ENCODE data around the gene PYGM.

The PYGM gene

GRCh38 chr11:64759722-64760719, at the start of gene PYGM:
Gene PYGM (minus strand): TSS chr11:64759974. CDS start chr11:64759898, 76 bp downstream.
- no peak for DNase-seq (ENCODE audit: low read depth in 2 of 2)

- no peak for DNase-seq (ENCODE audit: low read depth in 2 of 2)
Measured at GRCh38 chr11:64805481-64805880, 45.7 kb upstream of the PYGM start.

DNA sequence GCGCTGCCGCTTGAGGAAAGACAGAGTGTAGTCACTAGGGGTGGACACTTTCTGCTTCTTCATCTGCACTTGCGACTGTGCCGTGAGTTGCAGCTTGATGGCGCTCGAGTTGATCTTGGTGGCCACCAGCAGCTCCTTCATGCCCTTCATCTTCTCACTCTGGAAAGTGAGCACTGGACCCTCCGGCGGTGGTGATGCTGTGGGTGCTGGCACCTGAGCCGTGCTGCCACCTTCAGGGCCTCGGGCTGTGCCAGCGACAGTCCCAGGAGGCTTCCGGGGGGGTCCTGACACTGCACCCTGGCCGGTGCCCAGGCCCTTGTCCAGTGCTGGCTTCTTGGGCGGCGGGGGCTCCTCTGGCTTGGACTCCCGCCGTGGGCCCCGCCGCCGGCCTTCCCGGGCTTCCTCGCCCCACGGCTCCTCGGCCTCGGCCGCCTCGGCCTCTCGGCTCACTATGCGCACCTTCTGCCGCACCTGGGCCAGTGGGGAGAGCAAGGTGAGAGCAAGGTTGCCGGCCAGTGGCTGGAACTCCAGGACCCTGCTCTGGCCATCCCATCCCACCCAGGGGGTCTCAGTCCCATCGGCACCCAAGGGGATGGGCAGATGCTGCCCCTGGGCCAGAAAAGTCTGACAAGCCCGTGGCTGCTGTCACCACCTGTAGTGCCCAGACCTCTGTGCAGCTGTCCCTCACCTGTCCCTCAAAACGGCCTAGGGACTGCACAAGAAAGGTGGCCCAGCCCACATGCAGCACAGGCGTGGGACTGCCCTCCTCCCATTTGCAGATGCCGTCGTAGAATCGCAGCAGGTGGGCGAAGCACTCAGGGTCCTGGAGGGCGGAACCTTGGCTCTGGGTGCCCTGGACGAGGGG, 44.8 kb upstream of the PYGM start:
- no peak for DNase-seq (ENCODE audit: low read depth in 2 of 2)

- DNase-seq (ENCODE audit: low read depth in 2 of 2), result no peak
Measured at GRCh38 chr11:64803846-64804345, 44.1 kb upstream of the PYGM start.

- DNase-seq (ENCODE audit: low read depth in 2 of 2), result peak; percentile 68 to 76
Measured at GRCh38 chr11:64803158-64803845, 43.5 kb upstream of the PYGM start, which contains the start of gene MAP4K2. Gene MAP4K2 (minus strand): TSS chr11:64803214. CDS start chr11:64803149, 65 bp downstream.

DNA sequence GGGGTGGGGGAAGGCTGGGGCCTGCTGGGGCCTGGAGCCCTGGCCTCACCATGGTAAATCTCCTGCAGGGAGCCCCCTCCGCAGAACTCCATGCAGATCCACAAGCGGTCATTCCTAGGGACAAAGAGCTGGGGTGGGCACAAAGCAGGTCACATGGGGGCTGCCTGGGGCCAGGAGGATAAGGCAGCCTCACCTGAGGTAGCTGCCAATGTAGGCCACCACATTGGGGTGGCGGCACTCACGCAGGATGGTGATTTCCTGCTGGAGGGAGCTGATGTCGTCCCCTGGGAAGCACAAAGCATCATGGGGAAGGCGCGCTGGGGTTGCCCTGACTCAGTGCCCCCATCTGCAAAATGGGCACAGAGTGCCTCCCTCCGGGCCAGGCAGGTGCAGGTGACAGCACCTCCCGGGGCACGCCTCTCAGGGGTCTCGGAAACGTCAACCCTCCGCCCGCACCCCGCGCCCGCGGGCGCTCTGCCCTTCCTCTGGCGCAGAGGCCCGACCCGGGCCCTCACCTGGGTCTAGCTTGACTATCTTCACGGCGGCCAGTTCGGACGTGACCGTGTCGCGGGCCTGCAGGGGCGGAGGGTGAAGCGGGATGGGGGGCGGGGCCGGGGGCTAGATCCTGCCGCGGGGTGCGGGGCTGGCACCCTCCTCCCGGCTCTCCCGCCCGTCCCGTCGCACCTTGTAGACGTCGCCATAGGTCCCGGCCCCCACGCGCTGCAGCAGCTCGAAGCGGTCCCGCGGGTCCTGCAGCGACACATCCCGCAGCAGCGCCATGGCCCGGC, 42.8 kb upstream of the PYGM start:
- no peak for DNase-seq (ENCODE audit: low read depth in 2 of 2)

DNA sequence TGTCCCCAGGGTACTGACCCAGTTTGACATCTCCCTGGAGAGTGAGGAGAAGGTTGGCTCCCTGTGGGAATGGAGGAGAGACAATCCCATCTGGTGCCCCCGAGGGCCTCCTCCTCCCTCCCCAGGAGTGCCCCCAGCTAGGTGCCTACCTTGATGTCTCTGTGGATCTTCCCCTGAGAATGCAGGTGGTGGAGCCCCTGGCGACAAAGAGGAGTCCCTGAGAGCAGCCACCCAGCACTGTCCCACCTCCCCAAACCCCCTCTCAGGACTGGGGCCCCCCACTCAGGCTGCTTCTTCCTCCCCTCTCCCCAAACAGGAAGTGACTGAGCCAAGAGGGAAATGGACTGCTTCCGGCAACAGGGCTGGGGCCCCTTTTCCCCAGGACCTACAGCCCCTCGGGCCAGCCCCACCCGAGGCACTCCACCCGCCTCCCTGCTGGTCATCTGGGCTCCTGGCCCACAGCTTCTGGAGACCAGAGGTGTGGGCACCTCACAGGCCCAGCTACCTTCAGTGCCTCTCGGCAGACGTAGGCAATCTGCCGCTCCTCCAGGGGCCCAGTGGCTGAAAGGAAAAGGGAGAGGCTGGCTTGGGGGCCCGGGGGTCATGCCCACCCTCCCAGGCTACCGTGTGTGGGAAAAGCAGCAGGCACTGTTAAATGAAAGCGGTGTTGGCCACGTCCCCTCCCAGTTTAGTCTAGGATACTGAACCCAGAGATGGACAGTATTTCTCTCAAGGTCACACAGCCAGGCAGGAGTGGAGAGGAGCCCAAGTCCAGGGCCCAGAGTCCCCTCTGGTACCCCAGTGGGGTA, 42.0 kb upstream of the PYGM start:
- no peak for DNase-seq (ENCODE audit: low read depth in 2 of 2)

DNA sequence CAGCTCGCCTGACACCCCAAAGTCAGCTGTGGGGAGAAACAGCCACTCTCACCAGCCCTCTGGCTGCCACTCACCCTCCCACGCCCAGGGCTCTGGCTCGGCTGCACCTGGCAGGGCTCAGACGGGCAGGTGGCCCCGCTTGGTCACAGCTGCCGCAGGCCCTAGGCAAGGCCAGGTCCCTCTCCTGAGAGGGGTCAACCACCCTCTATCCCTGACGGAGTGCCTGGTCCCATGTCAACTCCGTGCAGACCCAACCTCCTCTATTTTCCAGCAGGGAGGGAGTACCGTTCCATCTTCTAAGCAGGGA, 41.3 kb upstream of the PYGM start:
- DNase-seq (ENCODE audit: low read depth in 2 of 2), result no peak

GRCh38 chr11:64800303-64801157, 40.8 kb upstream of the PYGM start:
- no peak for DNase-seq (ENCODE audit: low read depth in 2 of 2)

GRCh38 chr11:64799623-64800302, 40.0 kb upstream of the PYGM start:
- no peak for DNase-seq (ENCODE audit: low read depth in 2 of 2)

DNA sequence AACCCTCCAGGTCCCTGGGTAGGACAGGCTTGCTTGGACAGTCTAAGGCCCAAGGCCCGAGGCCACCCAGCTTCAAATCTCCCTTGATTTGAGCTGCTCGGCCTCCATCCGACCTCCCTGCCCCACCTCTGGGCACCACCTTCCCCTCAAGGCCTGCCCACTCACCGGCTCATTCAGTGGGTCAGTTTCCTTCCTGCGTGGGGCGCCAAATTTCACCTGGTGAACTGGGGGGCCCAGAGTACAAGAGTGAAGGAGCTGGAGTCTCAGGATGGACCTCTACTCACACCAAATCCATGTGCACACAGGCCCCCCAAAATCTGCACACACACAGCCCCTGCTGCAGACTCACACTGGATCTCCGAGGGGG, 39.5 kb upstream of the PYGM start:
- no peak for DNase-seq (ENCODE audit: low read depth in 2 of 2)

GRCh38 chr11:64796757-64797541, 37.2 kb upstream of the PYGM start:
- DNase-seq (ENCODE audit: low read depth in 2 of 2), result no peak

GRCh38 chr11:64796047-64796756, 36.4 kb upstream of the PYGM start:
- DNase-seq (ENCODE audit: low read depth in 2 of 2), result no peak

DNA sequence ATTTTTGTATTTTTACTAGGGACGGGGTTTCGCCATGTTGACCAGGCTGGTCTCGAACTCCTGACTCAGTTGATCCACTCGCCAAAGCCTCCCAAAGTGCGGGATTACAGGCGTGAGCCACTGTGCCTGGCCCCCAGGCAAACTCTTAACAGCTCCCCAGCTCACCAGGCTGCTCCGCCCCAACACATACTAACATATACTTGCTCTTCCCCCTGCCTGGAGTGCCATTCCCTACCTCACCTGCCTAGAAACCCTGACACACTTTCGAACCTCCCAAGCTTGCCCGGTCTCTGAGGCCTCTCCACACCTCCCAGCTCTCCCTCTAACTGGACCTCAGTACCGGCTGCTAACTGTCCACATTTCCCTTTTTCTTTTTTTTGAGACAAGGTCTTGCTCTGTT, 34.8 kb upstream of the PYGM start:
- no peak for DNase-seq (ENCODE audit: low read depth in 2 of 2)

- DNase-seq (ENCODE audit: low read depth in 2 of 2), result no peak
Measured at GRCh38 chr11:64793271-64794160, 33.7 kb upstream of the PYGM start.

DNA sequence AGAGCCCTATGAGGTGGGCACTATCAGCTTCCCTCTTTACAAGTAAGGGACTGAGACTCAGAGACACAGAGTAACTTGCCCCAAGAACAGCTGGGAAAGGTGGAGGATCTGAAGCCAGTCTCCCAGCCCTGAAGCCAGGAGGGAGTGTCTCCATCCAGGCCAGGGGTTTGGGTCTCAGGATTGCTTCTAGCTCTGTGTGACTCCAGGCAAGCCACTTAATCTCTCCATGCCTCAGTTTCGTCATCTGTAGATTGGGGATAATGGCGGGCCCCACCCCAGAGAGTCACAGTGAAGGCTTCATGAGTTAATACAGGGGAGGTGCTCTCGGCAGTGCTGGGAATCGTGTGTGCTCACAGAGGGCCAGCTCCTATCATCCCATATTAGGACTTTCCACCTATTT, 32.7 kb upstream of the PYGM start:
- no peak for DNase-seq (ENCODE audit: low read depth in 2 of 2)
